ENCODE measurements around the gene SMAGP. TPM values are rescaled to one million over a fixed set of nuclear protein-coding genes. Genes with fewer than 3 reads are reported as not detected.

Gene SMAGP
- total and polyA plus RNA-seq, 2 donors: 1.5 to 6.5 TPM

- H3K4me3 ChIP-seq (ENCODE audit: low read length in 2 of 2): no peak overlapping the region
- H3K9me3 ChIP-seq (ENCODE audit: control insufficient read depth in 2 of 2, insufficient read depth in 1 of 2, low read length in 1 of 2): no peaks in the 10 kb centered on the region
- WGBS: 97% methylated on average over 9 of the region's 9 CpGs
- H3K27me3 ChIP-seq (ENCODE audit: control insufficient read depth in 2 of 2, insufficient read depth in 1 of 2, low read length in 1 of 2): no peaks in the 10 kb centered on the region
- no peak for DNase-seq (ENCODE audit: low read depth in 6 of 9, low spot score in 9 of 9)
- H3K27ac ChIP-seq (ENCODE audit: low read depth in 1 of 2, low read length in 1 of 2): no peak overlapping the region
- H3K4me1 ChIP-seq (ENCODE audit: control insufficient read depth in 2 of 2, insufficient read depth in 2 of 2, low read length in 2 of 2): no peaks in the 10 kb centered on the region
- H3K36me3 ChIP-seq (ENCODE audit: control insufficient read depth in 2 of 2, insufficient read depth in 2 of 2, low read length in 1 of 2): no peaks in the 10 kb centered on the region
Measured at GRCh38 chr12:51196547-51196946, 73.7 kb downstream of the SMAGP start.

- DNase-seq (ENCODE audit: low read depth in 6 of 9, low spot score in 9 of 9): no peak
- no peaks in the 10 kb centered on the region for H3K36me3 ChIP-seq (ENCODE audit: control insufficient read depth in 2 of 2, insufficient read depth in 2 of 2, low read length in 1 of 2)
- WGBS: 98% methylated on average over 7 of the region's 7 CpGs
- no peaks in the 10 kb centered on the region for H3K4me1 ChIP-seq (ENCODE audit: control insufficient read depth in 2 of 2, insufficient read depth in 2 of 2, low read length in 2 of 2)
- no peak overlapping the region for H3K4me3 ChIP-seq (ENCODE audit: low read length in 2 of 2)
- no peaks in the 10 kb centered on the region for H3K9me3 ChIP-seq (ENCODE audit: control insufficient read depth in 2 of 2, insufficient read depth in 1 of 2, low read length in 1 of 2)
- H3K27ac ChIP-seq (ENCODE audit: low read depth in 1 of 2, low read length in 1 of 2): no peak overlapping the region
- H3K27me3 ChIP-seq (ENCODE audit: control insufficient read depth in 2 of 2, insufficient read depth in 1 of 2, low read length in 1 of 2): no peaks in the 10 kb centered on the region
Measured at GRCh38 chr12:51195841-51196240, 74.4 kb downstream of the SMAGP start.

Other genes with a start within 250 kb of the SMAGP start
- 26.9 TPM for gene SLC11A2, start 244.0 kb downstream of the SMAGP start, total RNA-seq
- gene SLC11A2, start 244.0 kb downstream of the SMAGP start, polyA plus RNA-seq: 30.0 TPM
- 45.2 TPM for gene LETMD1, start 222.1 kb downstream of the SMAGP start, total RNA-seq
- 78.8 TPM for gene LETMD1, start 222.1 kb downstream of the SMAGP start, polyA plus RNA-seq
- 11.7 TPM for gene CSRNP2, start 186.8 kb downstream of the SMAGP start, total RNA-seq
- 16.7 TPM for gene CSRNP2, start 186.8 kb downstream of the SMAGP start, polyA plus RNA-seq
- 11.7 TPM for gene TFCP2, start 97.3 kb downstream of the SMAGP start, total RNA-seq
- gene TFCP2, start 97.3 kb downstream of the SMAGP start, polyA plus RNA-seq: 25.3 TPM
- 0.42 TPM for gene POU6F1, start 52.4 kb downstream of the SMAGP start, total RNA-seq
- gene POU6F1, start 52.4 kb downstream of the SMAGP start, polyA plus RNA-seq: 7.9 TPM
- gene DAZAP2, start 31.6 kb downstream of the SMAGP start, total RNA-seq: 169 TPM
- gene DAZAP2, start 31.6 kb downstream of the SMAGP start, polyA plus RNA-seq: 279 TPM
- gene BIN2, start 53.8 kb upstream of the SMAGP start, total RNA-seq: 63.3 TPM
- gene BIN2, start 53.8 kb upstream of the SMAGP start, polyA plus RNA-seq: 57.7 TPM
- 0.09 TPM for gene CELA1, start 76.3 kb upstream of the SMAGP start, total RNA-seq
- gene CELA1, start 76.3 kb upstream of the SMAGP start, polyA plus RNA-seq: 0.71 TPM
- gene GALNT6, start 121.0 kb upstream of the SMAGP start, total RNA-seq: 12.3 TPM
- gene GALNT6, start 121.0 kb upstream of the SMAGP start, polyA plus RNA-seq: 3.7 TPM
- gene SLC4A8, start 154.4 kb upstream of the SMAGP start, total RNA-seq: 1.7 TPM
- 1.2 TPM for gene SLC4A8, start 154.4 kb upstream of the SMAGP start, polyA plus RNA-seq

All from thymus (tissue), 11 donors.